Stimulated activated naive CD8-positive, alpha-beta T cell treated with anti-CD3 and anti-CD28 coated beads, Interleukin-15, Interleukin-2, amounts not matched to agents 100 ng/mL and 50 ng/mL, for 24 hours (primary cell): ENCODE data around the gene NPAS2.

Experiments used
- H3K27ac Mint-ChIP-seq: one replicate; pipeline ENCODE4 v1.8.0; 2021; ENCODE audit warnings: mild to moderate bottlenecking, mixed read lengths
- H3K27me3 Mint-ChIP-seq: one replicate; pipeline ENCODE4 v1.8.0; 2021; ENCODE audit warnings: mixed read lengths
- H3K36me3 Mint-ChIP-seq: one replicate; pipeline ENCODE4 v1.8.0; 2021; ENCODE audit warnings: low read depth, mixed read lengths
- H3K4me1 Mint-ChIP-seq: one replicate; pipeline ENCODE4 v1.8.0; 2021; ENCODE audit warnings: low read depth, mixed read lengths
- H3K4me3 Mint-ChIP-seq: one replicate; pipeline ENCODE4 v1.8.0; 2021; ENCODE audit warnings: mild to moderate bottlenecking, mixed read lengths
- H3K9me3 Mint-ChIP-seq: one replicate; pipeline ENCODE4 v1.8.0; 2021; ENCODE audit warnings: mixed read lengths

NPAS2 gene

DNA sequence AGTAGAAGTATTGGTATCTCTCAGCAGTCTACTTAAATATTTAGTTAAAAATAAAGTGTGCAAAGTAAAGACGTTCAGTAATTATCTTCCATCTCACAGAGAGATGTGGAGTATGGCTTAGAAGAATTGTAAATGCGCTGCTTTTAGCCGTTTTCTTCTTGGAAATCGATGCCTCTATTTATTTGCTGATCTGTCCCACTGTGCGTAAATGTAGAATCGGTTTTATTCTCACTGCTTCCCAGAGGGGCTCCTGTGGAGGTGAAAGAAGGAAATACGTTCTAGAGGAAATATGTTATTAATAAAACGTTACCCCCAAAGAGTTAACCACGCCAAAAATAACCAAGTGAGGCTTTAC, 1.9 kb downstream of the NPAS2 start:
- H3K4me1 Mint-ChIP-seq: peaks cover 17% of the 10 kb centered on the region
- peaks cover 47% of the 10 kb centered on the region for H3K27me3 Mint-ChIP-seq
- no peaks in the 10 kb centered on the region for H3K9me3 Mint-ChIP-seq
- peak overlapping the region; percentile 75 for H3K4me3 Mint-ChIP-seq
- H3K27ac Mint-ChIP-seq: no peak overlapping the region
- H3K36me3 Mint-ChIP-seq: no peaks in the 10 kb centered on the region

DNA sequence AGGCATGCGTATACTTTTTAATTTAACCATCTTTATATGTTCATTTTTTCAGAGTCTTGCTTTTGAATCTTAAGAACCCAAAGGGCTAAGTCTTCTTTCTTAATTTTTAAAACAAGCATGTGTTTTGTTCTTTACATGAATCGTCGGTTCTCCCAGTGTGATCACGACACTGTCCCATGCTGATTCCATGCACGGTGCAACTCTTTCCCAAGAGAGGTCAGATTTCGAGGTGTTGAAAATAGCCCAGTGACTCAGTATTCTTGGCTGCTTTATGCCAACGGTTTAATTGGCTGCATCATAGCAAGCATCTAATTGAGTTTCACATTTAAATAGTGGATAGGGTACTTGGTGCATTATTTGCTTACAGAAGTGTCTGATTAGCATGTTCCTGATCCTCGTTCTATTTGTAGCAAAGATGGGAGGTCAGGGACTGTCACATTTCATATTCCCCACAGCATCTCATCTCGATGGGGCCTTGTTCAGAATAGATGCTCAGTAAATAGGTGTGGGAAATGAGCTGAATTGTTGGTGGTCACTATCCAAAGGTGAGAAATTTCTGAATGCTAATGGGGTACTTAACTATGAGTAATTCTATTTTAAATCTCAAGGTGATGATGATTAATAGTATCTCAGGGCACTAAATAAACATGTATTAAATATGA, 2.8 kb downstream of the NPAS2 start:
- Mint-ChIP-seq H3K36me3 (peaks cover under 1% of the 10 kb centered on the region), H3K4me1 (peaks cover 14% of the 10 kb centered on the region), H3K27ac (no peak overlapping the region), H3K4me3 (no peak overlapping the region), H3K27me3 (peaks cover 43% of the 10 kb centered on the region), H3K9me3 (peaks cover 4% of the 10 kb centered on the region)

DNA sequence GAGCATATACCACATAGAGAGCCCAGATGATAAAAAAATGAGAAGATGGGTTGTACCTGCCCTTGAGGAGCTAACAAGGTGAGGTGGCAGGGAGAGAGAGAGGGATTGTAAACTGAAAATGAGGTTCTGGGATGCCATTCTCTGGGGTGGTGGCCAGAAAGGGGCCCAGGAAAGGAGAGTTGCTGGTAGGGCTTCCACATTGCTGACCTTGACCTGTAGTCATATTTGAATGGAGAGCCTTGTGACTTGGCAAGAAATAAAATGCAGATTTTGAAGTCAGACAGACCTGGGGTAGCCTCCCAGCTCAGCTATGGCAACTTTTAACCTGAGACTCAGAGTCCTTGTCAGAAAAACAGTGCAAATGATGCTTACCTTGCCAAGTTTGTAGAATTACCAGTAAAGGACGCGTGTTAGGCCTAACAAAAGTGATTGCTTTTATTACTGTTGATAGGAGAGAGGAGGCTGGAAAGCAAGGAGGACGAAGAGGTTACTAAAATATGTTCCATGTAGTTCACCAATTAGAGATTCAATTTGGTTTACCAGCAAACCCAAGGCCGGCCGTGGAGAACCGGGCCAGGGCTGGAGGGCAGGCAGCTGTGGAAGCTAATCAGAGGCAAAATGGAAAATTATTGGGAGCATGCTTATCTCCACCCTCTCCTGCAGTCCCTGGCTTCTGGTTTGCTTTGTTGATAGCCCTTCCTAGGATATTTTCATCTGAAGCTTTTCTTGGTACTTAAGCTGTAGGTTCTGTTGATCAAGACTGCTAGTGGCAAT, 3.9 kb downstream of the NPAS2 start:
- Mint-ChIP-seq H3K9me3 (peaks cover 14% of the 10 kb centered on the region), H3K27ac (no peak overlapping the region), H3K4me3 (no peak overlapping the region), H3K4me1 (peaks cover 8% of the 10 kb centered on the region), H3K27me3 (peaks cover 38% of the 10 kb centered on the region), H3K36me3 (peaks cover 7% of the 10 kb centered on the region)

DNA sequence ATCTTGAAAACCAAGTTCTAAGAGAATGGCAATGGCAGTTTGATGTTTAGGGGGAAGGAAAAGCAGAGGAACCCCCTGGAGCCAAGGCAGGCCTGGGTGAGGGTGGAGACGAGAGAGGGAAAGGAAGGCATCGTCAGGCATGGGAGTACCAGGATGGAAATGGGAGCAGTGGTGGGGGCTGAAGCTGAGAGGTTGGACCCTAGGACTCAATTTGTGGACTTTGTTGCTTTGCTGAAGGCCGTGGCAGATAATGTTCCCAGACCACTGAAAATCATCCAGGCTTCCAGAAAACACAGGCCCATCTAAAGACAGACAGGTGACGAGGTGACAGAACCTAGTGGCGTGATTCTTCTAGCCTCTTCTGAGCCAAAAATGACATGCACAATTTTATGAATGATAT, 4.9 kb downstream of the NPAS2 start:
- peaks cover 16% of the 10 kb centered on the region for H3K9me3 Mint-ChIP-seq
- no peak overlapping the region for H3K4me3 Mint-ChIP-seq
- H3K4me1 Mint-ChIP-seq: peaks cover 8% of the 10 kb centered on the region
- peaks cover 35% of the 10 kb centered on the region for H3K27me3 Mint-ChIP-seq
- H3K36me3 Mint-ChIP-seq: peaks cover 7% of the 10 kb centered on the region
- no peak overlapping the region for H3K27ac Mint-ChIP-seq

DNA sequence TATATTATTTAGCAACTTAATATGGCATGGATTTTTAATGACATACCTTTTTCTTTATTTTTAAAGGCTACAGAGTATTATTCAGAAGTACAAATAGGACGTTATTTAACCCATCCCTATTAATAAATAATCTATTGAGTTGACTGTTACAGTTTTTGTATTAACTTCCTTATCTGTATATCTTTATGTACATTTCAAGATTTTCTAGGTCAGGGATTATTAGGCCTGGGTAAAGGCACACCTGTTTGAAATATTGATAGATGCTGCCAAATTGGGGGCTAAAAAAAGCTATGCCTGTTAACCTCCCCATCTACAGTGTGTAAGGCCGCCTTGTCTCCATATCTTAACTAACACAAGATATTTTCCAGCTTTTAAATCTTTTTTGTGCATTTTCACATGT, 6.6 kb downstream of the NPAS2 start:
- Mint-ChIP-seq H3K4me3 (no peak overlapping the region), H3K4me1 (peaks cover 6% of the 10 kb centered on the region), H3K27me3 (peaks cover 28% of the 10 kb centered on the region), H3K9me3 (peaks cover 16% of the 10 kb centered on the region), H3K36me3 (peaks cover 7% of the 10 kb centered on the region), H3K27ac (no peak overlapping the region)

DNA sequence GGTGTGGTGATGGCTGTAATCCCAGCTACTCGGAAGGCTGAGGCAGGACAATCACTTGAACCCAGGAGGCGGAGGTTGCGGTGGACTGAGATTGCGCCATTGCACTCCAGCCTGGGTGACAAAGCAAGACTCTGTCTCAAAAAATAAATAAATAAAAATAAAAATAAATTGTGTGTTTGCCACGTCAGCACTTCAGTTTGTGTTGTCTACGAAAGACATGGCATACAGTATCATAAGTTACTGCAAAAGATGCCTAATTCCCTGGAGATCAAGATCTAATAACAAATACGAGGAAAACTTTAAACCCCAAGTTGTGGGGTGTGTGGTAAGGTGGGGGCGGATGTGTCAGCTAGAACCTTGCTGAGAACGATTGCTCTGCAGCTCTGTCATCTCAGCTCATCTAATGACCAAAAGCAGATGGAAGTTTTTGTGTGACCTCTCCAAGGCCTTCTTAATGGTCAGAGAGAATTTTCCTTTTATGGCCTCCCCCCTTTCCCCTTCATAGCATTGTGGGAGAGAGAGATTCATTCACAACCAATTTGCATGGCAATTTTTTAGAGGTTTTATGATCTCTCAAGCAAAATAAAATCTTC, 11.3 kb downstream of the NPAS2 start:
- peaks cover 7% of the 10 kb centered on the region for H3K36me3 Mint-ChIP-seq
- H3K27ac Mint-ChIP-seq: no peak overlapping the region
- H3K27me3 Mint-ChIP-seq: peaks cover 10% of the 10 kb centered on the region
- H3K9me3 Mint-ChIP-seq: peaks cover 16% of the 10 kb centered on the region
- H3K4me1 Mint-ChIP-seq: peaks cover 3% of the 10 kb centered on the region
- H3K4me3 Mint-ChIP-seq: no peak overlapping the region

DNA sequence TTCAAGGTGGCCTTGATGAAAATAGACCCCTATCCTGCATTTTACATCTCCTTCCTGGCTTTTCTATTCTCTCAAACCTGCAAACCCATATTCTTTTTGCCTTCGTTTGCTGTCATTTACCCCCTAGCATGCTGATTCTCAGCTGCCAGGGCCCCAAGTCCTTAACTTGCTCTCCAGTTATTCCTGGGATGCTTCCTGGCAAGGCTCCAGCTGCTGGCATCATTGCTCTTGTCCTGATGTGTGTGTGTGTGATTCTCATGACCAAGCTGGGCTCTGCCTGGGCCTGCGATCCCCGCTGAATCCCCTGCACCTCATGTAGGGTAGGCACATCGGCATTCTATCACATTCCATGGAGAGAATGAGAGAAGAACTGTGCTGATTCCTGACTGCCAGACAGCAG, 11.9 kb downstream of the NPAS2 start:
- H3K9me3 Mint-ChIP-seq: peaks cover 16% of the 10 kb centered on the region
- H3K27ac Mint-ChIP-seq: no peak overlapping the region
- peaks cover 3% of the 10 kb centered on the region for H3K4me1 Mint-ChIP-seq

DNA sequence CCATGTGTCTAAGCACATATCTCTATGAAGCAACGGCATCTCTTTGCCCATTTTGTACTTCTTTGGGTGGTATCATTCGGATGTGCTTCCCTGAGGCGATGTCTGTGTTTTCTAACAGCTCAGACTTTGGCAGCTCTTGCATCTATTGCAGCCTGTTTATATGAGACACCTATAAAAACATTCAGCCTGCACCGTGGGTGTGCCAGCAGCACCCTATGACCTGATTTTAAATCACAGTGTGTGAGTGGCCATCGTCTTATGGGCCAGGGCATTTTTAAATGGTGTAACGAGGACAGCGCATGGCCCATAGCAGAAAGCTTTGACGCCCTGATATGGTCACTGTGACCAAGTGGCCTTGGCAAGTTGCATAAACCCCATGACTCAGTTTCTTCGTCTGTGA, 12.9 kb downstream of the NPAS2 start:
- H3K4me3 Mint-ChIP-seq: no peak overlapping the region
- H3K4me1 Mint-ChIP-seq: peaks cover 3% of the 10 kb centered on the region
- H3K27me3 Mint-ChIP-seq: peaks cover 10% of the 10 kb centered on the region
- H3K9me3 Mint-ChIP-seq: peaks cover 10% of the 10 kb centered on the region
- H3K36me3 Mint-ChIP-seq: peaks cover 5% of the 10 kb centered on the region
- no peak overlapping the region for H3K27ac Mint-ChIP-seq

More for the DNA sequence above, 11.9 kb downstream of the NPAS2 start:
- peaks cover 7% of the 10 kb centered on the region for H3K36me3 Mint-ChIP-seq
- peaks cover 10% of the 10 kb centered on the region for H3K27me3 Mint-ChIP-seq
- H3K4me3 Mint-ChIP-seq: no peak overlapping the region

DNA sequence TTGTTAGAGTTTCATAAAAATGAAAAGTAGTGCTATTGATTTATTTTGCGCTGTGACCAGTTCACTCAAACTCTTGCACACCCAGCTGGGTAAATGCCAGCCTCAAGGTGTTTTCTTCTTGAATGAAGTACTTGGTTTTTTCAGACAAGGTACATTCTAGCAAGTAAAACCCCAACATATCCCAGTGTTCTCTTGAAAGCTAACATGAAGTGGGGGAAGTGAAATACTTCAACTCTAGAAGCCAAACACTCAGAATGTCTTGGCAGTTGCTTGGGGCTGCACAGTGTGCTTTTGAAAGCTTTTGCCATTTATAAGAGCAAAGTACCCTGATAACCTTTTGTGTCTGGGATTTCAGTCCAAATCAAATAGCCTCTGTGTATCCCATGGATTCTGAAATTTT, 13.4 kb downstream of the NPAS2 start:
- peaks cover 3% of the 10 kb centered on the region for H3K4me1 Mint-ChIP-seq
- no peak overlapping the region for H3K4me3 Mint-ChIP-seq
- peaks cover under 1% of the 10 kb centered on the region for H3K36me3 Mint-ChIP-seq
- H3K9me3 Mint-ChIP-seq: peaks cover 6% of the 10 kb centered on the region
- peaks cover 6% of the 10 kb centered on the region for H3K27me3 Mint-ChIP-seq
- H3K27ac Mint-ChIP-seq: no peak overlapping the region

DNA sequence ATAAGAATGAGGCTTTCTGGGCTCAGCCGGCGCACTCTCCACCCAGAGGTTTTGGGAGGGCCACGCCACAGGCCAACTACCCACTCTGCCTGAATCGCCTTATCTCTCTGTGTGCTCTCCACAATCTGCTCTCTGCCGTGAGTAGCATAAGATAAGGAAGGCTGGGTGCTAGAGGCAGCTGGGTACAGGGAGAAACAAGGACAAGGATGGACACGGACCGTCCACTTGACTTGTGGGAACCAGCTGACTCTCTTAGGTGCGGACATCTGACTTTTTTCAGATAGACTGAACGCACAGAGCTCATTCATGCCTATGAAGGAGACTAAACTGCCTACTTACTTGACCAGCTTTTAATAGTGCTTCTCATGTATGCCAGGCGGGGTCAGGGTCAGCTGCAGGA, 14.3 kb downstream of the NPAS2 start:
- Mint-ChIP-seq H3K27me3 (peaks cover 6% of the 10 kb centered on the region), H3K27ac (no peak overlapping the region)

DNA sequence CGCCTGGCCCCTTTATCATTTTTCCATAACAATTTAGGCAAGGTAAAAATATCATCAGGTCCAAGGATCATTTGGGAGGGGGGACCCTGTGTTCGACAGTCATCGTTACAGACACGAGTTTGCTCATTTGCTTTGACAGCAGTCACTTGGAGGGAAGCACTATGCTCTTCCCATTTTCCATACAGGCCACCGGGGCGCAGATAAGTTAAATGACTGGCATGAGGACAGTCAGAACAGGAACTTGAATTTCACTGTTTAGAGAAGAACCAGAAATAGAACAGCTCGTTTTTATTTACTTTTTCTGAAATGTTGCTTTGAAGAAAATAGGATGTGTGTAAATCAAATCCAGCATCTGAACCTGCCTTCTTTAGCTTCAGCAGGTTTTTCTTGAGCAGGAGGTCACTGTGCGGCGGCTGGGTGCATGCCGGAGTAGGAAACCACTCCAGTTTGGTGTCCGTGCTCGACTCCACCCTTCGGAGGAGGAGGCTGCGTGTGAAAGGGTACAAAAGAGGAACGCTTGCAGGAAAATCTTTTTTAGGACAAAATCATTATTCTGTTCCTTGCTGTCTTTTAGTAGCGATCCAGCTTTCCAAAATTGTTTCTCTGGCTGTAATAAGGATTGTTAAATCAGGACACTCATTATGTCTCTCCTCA, 15.2 kb downstream of the NPAS2 start:
- no peak overlapping the region for H3K27ac Mint-ChIP-seq
- H3K9me3 Mint-ChIP-seq: no peaks in the 10 kb centered on the region
- no peaks in the 10 kb centered on the region for H3K36me3 Mint-ChIP-seq
- no peak overlapping the region for H3K4me3 Mint-ChIP-seq
- peaks cover 6% of the 10 kb centered on the region for H3K27me3 Mint-ChIP-seq
- peaks cover 3% of the 10 kb centered on the region for H3K4me1 Mint-ChIP-seq

More for the DNA sequence above, 14.3 kb downstream of the NPAS2 start:
- Mint-ChIP-seq H3K4me1 (peaks cover 3% of the 10 kb centered on the region), H3K36me3 (no peaks in the 10 kb centered on the region), H3K9me3 (no peaks in the 10 kb centered on the region), H3K4me3 (no peak overlapping the region)

DNA sequence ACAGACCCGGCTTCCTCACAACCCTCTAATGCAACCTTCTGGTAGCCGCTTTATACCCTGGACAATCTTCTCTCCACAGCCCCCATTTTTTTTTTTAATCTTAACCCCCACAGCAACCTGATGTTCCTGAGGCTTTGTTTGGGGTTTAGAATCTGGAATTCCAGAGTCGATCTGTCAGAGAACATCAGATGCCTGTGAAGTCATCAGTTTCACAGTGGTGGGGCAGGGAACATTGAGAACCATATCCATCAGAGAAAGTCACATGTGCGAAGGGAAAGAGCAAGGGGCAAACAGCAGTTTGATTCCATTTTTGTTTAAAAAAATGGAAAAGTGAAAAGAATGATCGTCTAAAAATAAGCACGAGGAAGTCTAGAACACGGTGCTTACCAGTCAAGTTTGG, 20.6 kb downstream of the NPAS2 start:
- H3K27ac Mint-ChIP-seq: no peak overlapping the region
- H3K4me3 Mint-ChIP-seq: no peak overlapping the region
- H3K4me1 Mint-ChIP-seq: no peaks in the 10 kb centered on the region
- H3K9me3 Mint-ChIP-seq: no peaks in the 10 kb centered on the region
- H3K36me3 Mint-ChIP-seq: no peaks in the 10 kb centered on the region
- peaks cover 11% of the 10 kb centered on the region for H3K27me3 Mint-ChIP-seq

DNA sequence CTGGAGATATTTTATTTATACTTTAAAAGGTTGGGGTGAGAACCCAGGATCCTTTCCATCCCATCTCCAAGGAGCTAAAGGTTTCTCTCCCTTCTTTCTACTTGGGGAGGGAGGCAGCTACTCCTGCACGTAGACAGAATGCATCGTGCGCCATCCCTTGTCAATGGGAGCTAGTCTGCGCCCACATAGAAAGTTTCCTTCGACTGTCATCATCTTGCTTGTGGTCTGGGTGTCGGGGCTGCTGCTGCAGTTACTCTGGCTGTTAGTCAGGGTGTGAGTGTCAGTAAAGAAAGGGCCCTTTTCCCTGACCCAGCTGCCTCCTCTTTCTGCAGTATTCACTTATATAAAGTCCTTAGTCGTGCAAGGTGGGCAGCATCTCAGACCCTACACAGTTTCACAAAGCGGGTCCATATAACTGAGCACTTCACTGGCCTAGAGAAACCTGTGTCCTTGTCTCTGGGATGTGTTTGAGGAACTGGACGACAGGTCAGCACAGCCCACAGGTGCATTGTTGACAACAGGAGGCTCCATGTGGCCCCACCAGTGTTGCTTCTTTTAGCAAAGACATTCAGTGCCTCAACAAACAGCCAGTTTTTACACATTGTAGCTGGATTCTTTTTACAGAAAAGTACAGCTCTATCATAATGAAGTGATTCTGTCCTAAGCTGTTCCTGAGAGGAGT, 22.4 kb downstream of the NPAS2 start:
- H3K27ac Mint-ChIP-seq: no peak overlapping the region

DNA sequence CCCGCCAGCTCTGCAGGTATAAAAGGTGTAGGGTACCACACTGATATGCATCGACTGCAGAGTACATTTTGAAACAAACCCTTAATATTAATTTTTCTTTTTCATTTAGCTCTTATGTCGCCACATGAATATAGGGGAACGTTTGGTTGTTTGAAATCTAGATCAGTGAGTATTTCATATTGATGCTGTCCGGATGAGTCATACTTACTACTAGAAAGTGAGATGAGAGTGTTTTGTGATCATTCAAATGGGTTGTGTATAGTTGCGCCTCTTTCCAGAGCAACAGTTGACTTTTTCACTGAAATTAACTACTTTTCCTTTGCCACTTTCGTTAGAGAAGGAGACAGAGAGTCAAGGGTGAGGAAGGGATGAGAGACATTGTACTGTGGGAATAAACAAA, 24.6 kb downstream of the NPAS2 start:
- Mint-ChIP-seq H3K27me3 (peaks cover 11% of the 10 kb centered on the region), H3K36me3 (no peaks in the 10 kb centered on the region), H3K9me3 (no peaks in the 10 kb centered on the region), H3K4me3 (no peak overlapping the region), H3K27ac (peak overlapping the region; percentile 4), H3K4me1 (no peaks in the 10 kb centered on the region)

More for the DNA sequence above, 22.4 kb downstream of the NPAS2 start:
- peaks cover 11% of the 10 kb centered on the region for H3K27me3 Mint-ChIP-seq
- no peaks in the 10 kb centered on the region for H3K36me3 Mint-ChIP-seq
- no peak overlapping the region for H3K4me3 Mint-ChIP-seq
- no peaks in the 10 kb centered on the region for H3K4me1 Mint-ChIP-seq
- no peaks in the 10 kb centered on the region for H3K9me3 Mint-ChIP-seq
